ENCODE data around the gene DNAJC16. TPM values are rescaled to one million over a fixed set of nuclear protein-coding genes. Genes with fewer than 3 reads are reported as not detected.

DNAJC16 gene
- total RNA-seq, 2 donors from 2014 or later, result 23.1 to 31.6 TPM

- Mint-ChIP-seq H3K36me3 (ENCODE audit: low read depth) (peaks cover 12% of the 10 kb centered on the region), H3K9me3 (no peaks in the 10 kb centered on the region), H3K4me3 (no peak overlapping the region), H3K4me1 (peaks cover 3% of the 10 kb centered on the region), H3K27ac (peak overlapping the region; percentile 28), H3K27me3 (ENCODE audit: insufficient read depth) (no peaks in the 10 kb centered on the region)
- TF ChIP-seq, protein P1, sequence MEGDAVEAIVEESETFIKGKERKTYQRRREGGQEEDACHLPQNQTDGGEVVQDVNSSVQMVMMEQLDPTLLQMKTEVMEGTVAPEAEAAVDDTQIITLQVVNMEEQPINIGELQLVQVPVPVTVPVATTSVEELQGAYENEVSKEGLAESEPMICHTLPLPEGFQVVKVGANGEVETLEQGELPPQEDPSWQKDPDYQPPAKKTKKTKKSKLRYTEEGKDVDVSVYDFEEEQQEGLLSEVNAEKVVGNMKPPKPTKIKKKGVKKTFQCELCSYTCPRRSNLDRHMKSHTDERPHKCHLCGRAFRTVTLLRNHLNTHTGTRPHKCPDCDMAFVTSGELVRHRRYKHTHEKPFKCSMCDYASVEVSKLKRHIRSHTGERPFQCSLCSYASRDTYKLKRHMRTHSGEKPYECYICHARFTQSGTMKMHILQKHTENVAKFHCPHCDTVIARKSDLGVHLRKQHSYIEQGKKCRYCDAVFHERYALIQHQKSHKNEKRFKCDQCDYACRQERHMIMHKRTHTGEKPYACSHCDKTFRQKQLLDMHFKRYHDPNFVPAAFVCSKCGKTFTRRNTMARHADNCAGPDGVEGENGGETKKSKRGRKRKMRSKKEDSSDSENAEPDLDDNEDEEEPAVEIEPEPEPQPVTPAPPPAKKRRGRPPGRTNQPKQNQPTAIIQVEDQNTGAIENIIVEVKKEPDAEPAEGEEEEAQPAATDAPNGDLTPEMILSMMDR (conservative IDR thresholded peaks at IDR 0.05), result no peak
- Histone ChIP-seq H3K9me3 (ENCODE audit: control insufficient read depth, low read length) (no peaks in the 10 kb centered on the region), H3K9ac (ENCODE audit: extremely low read depth, low read length, poor library complexity, severe bottlenecking) (no peak overlapping the region), H3K27me3 (ENCODE audit: control insufficient read depth, insufficient read depth, low read length, poor library complexity, severe bottlenecking) (no peaks in the 10 kb centered on the region), H3K27ac (ENCODE audit: low read depth, low read length) (no peak overlapping the region), H3K36me3 (ENCODE audit: control insufficient read depth, insufficient read depth, low read length) (no peaks in the 10 kb centered on the region), H3K4me3 (ENCODE audit: low read length) (no peak overlapping the region), H3K4me1 (ENCODE audit: control insufficient read depth, insufficient read depth, low read length) (no peaks in the 10 kb centered on the region)
- 86 to 87% methylated on average over 10 to 11 of the region's 12 CpGs for WGBS, 2 experiments (ENCODE audit: insufficient coverage in 1 of 2, insufficient read length in 1 of 2)
- peak; percentile 87 for DNase-seq
Measured at GRCh38 chr1:15508700-15509487, 17.8 kb upstream of the DNAJC16 start.

GRCh38 chr1:15509586-15509985 is 17.1 kb upstream of the DNAJC16 start:
- Histone ChIP-seq H3K9me3 (ENCODE audit: control insufficient read depth, low read length) (no peaks in the 10 kb centered on the region), H3K27ac (ENCODE audit: low read depth, low read length) (no peak overlapping the region), H3K4me3 (ENCODE audit: low read length) (no peak overlapping the region), H3K9ac (ENCODE audit: extremely low read depth, low read length, poor library complexity, severe bottlenecking) (no peak overlapping the region), H3K36me3 (ENCODE audit: control insufficient read depth, insufficient read depth, low read length) (no peaks in the 10 kb centered on the region), H3K4me1 (ENCODE audit: control insufficient read depth, insufficient read depth, low read length) (no peaks in the 10 kb centered on the region), H3K27me3 (ENCODE audit: control insufficient read depth, insufficient read depth, low read length, poor library complexity, severe bottlenecking) (no peaks in the 10 kb centered on the region)
- TF ChIP-seq, protein P1 (conservative IDR thresholded peaks at IDR 0.05), result no peak
- peak; percentile 38 for DNase-seq
- peaks cover 12% of the 10 kb centered on the region for H3K36me3 Mint-ChIP-seq (ENCODE audit: low read depth)
- no peak overlapping the region for H3K4me3 Mint-ChIP-seq
- WGBS, 2 experiments (ENCODE audit: insufficient coverage in 1 of 2, insufficient read length in 1 of 2), result 84 to 87% methylated on average over 5 to 6 of the region's 7 CpGs
- H3K27me3 Mint-ChIP-seq (ENCODE audit: insufficient read depth), result no peaks in the 10 kb centered on the region
- no peaks in the 10 kb centered on the region for H3K9me3 Mint-ChIP-seq
- H3K27ac Mint-ChIP-seq, result no peak overlapping the region
- H3K4me1 Mint-ChIP-seq, result peaks cover 3% of the 10 kb centered on the region

DNA sequence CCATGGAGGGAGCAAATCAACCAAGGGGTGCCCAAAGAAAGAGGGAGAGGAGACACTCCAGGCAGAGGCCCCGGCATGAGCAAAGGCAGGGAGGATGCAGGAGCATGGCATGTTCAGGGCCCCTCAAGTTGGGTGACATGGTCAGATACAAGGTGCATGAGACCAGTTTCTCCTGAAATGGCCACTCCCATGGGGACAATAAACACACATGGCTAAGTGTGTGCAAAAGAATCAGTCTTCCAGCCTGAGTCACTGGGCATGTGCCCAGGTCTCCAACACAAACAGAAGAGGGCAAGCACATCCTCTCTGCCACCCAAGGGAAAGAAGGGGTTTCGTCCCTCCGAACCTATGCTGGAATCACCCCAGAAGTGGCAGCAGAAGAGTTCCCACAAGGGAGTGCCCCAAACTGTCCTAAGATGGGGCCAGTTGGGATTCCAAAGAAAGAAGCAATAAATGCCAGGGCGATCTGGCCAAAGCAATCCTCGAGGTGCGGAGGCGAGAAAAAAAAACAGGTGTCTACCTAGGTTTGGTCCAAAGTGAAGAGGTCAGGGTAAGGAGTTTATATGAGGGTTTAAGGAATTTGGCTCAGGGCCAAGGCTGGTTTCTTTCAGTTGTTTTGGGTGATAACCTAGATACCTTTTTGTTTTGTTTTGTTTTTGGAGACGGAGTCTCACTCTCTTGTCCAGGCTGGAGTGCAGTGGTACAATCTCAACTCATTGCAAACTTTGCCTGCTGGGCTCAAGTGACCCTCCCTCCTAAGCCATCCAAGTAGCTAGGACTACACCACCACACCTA is 15.8 kb upstream of the DNAJC16 start:
- WGBS, 2 experiments (ENCODE audit: insufficient coverage in 1 of 2, insufficient read length in 1 of 2), result 93 to 98% methylated on average over 5 to 8 of the region's 8 CpGs
- TF ChIP-seq, protein P1 (conservative IDR thresholded peaks at IDR 0.05), result no peak
- H3K36me3 Mint-ChIP-seq (ENCODE audit: low read depth), result peaks cover 12% of the 10 kb centered on the region
- DNase-seq, result peak; percentile 21
- H3K9me3 Mint-ChIP-seq, result no peaks in the 10 kb centered on the region
- Histone ChIP-seq H3K27ac (ENCODE audit: low read depth, low read length) (no peak overlapping the region), H3K4me1 (ENCODE audit: control insufficient read depth, insufficient read depth, low read length) (no peaks in the 10 kb centered on the region), H3K9ac (ENCODE audit: extremely low read depth, low read length, poor library complexity, severe bottlenecking) (no peak overlapping the region), H3K4me3 (ENCODE audit: low read length) (no peak overlapping the region), H3K27me3 (ENCODE audit: control insufficient read depth, insufficient read depth, low read length, poor library complexity, severe bottlenecking) (no peaks in the 10 kb centered on the region), H3K9me3 (ENCODE audit: control insufficient read depth, low read length) (no peaks in the 10 kb centered on the region), H3K36me3 (ENCODE audit: control insufficient read depth, insufficient read depth, low read length) (peaks cover 4% of the 10 kb centered on the region)
- no peak overlapping the region for H3K27ac Mint-ChIP-seq
- no peak overlapping the region for H3K4me3 Mint-ChIP-seq
- no peaks in the 10 kb centered on the region for H3K27me3 Mint-ChIP-seq (ENCODE audit: insufficient read depth)
- H3K4me1 Mint-ChIP-seq, result peaks cover 3% of the 10 kb centered on the region
